ENCODE data around the gene CFHR5.
"Not testable (repeated sequence)": the region's sequence is repeated elsewhere in the genome, so short reads cannot be mapped to it uniquely, and the experiment has no call there.

The CFHR5 gene

GRCh38 chr1:196955926-196956325, 21.4 kb upstream of the CFHR5 start:
- Histone ChIP-seq H3K36me3 (replicated peaks) (no peaks in the 10 kb centered on the region), H3K27ac (no peak overlapping the region), H3K27me3 (replicated peaks) (no peaks in the 10 kb centered on the region), H3K4me3 (ENCODE audit: low read depth, low read length) (no peak overlapping the region)
- no peak for TF ChIP-seq CTCF (IDR thresholded peaks at IDR 0.05; ENCODE audit: low read depth, low read length, missing control alignments)
- no peak for DNase-seq
- in situ Hi-C loops (cut with HindIII; ENCODE audit: low pct_ligation_motif_present, low sequenced_read_pairs), result no loop called here

GRCh38 chr1:196960854-196961253, 16.5 kb upstream of the CFHR5 start:
- Histone ChIP-seq H3K27ac (no peak overlapping the region), H3K36me3 (replicated peaks) (no peaks in the 10 kb centered on the region), H3K27me3 (replicated peaks) (no peaks in the 10 kb centered on the region), H3K4me3 (ENCODE audit: low read depth, low read length) (no peak overlapping the region)
- no peak for TF ChIP-seq CTCF (IDR thresholded peaks at IDR 0.05; ENCODE audit: low read depth, low read length, missing control alignments)
- in situ Hi-C loops (cut with HindIII; ENCODE audit: low pct_ligation_motif_present, low sequenced_read_pairs), result no loop called here
- DNase-seq, result no peak

GRCh38 chr1:196970182-196970581, 7.2 kb upstream of the CFHR5 start:
- in situ Hi-C loops (cut with HindIII; ENCODE audit: low pct_ligation_motif_present, low sequenced_read_pairs), result no loop called here
- no peak overlapping the region for H3K4me3 ChIP-seq (ENCODE audit: low read depth, low read length)
- no peak overlapping the region for H3K27ac ChIP-seq
- no peaks in the 10 kb centered on the region for H3K36me3 ChIP-seq (replicated peaks)
- DNase-seq, result no peak
- TF ChIP-seq CTCF (IDR thresholded peaks at IDR 0.05; ENCODE audit: low read depth, low read length, missing control alignments), result no peak
- no peaks in the 10 kb centered on the region for H3K27me3 ChIP-seq (replicated peaks)

- no peak overlapping the region for H3K4me3 ChIP-seq (ENCODE audit: low read depth, low read length)
- H3K27ac ChIP-seq, result no peak overlapping the region
- in situ Hi-C loops (cut with HindIII; ENCODE audit: low pct_ligation_motif_present, low sequenced_read_pairs), result no loop called here
- no peak for DNase-seq
- no peak for TF ChIP-seq CTCF (IDR thresholded peaks at IDR 0.05; ENCODE audit: low read depth, low read length, missing control alignments)
- H3K27me3 ChIP-seq (replicated peaks), result no peaks in the 10 kb centered on the region
- no peaks in the 10 kb centered on the region for H3K36me3 ChIP-seq (replicated peaks)
Observed at GRCh38 chr1:196976278-196976677, 1.1 kb upstream of the CFHR5 start.

GRCh38 chr1:196980859-196981258, 3.5 kb downstream of the CFHR5 start:
- Histone ChIP-seq H3K27ac (no peak overlapping the region), H3K27me3 (replicated peaks) (no peaks in the 10 kb centered on the region), H3K36me3 (replicated peaks) (no peaks in the 10 kb centered on the region), H3K4me3 (ENCODE audit: low read depth, low read length) (no peak overlapping the region)
- no peak for DNase-seq
- no peak for TF ChIP-seq CTCF (IDR thresholded peaks at IDR 0.05; ENCODE audit: low read depth, low read length, missing control alignments)
- in situ Hi-C loops (cut with HindIII; ENCODE audit: low pct_ligation_motif_present, low sequenced_read_pairs), result no loop called here

GRCh38 chr1:196982247-196982646, 4.9 kb downstream of the CFHR5 start:
- DNase-seq; H3K27ac ChIP-seq; in situ Hi-C loops (cut with HindIII; ENCODE audit: low pct_ligation_motif_present, low sequenced_read_pairs); H3K36me3 ChIP-seq (replicated peaks); H3K4me3 ChIP-seq (ENCODE audit: low read depth, low read length); H3K27me3 ChIP-seq (replicated peaks): not testable (repeated sequence)

GRCh38 chr1:196991919-196992651, 14.7 kb downstream of the CFHR5 start:
- H3K27ac ChIP-seq; DNase-seq; H3K4me3 ChIP-seq (ENCODE audit: low read depth, low read length); H3K36me3 ChIP-seq (replicated peaks); H3K27me3 ChIP-seq (replicated peaks); in situ Hi-C loops (cut with HindIII; ENCODE audit: low pct_ligation_motif_present, low sequenced_read_pairs): not testable (repeated sequence)

Data from brain microvascular endothelial cell (primary cell).